MM.1S (cell line): ENCODE results near the gene GNAL.

Source experiments
- DNase-seq: peaks from one replicate; pipeline ENCODE4 v3.0.0-alpha.2; 2015
- H2AFZ ChIP-seq: fragments of 300-600 bp; sonication (generic); 2 replicates; pipeline ENCODE4 v1.6.0; 2016; ENCODE audit warnings: antibody characterized with exemption, low read length
- H3F3A ChIP-seq: fragments of 300-600 bp; sonication (generic); 2 replicates; pipeline ENCODE4 v1.6.1; 2016; ENCODE audit warnings: mild to moderate bottlenecking, antibody characterized with exemption, low read length, moderate library complexity, mixed read lengths; ENCODE audit not compliant: insufficient read depth
- H3K27ac ChIP-seq: fragments of 300-600 bp; sonication (generic); 2 replicates; pipeline ENCODE4 v1.5.1; 2016; ENCODE audit warnings: mild to moderate bottlenecking, low read length
- H3K27me3 ChIP-seq: fragments of 300-600 bp; sonication (generic); replicated peaks from 2 replicates; pipeline ENCODE4 v1.6.0; 2016; ENCODE audit warnings: low read length; ENCODE audit not compliant: insufficient read depth
- H3K36me3 ChIP-seq: fragments of 300-600 bp; sonication (generic); replicated peaks from 2 replicates; pipeline ENCODE4 v1.6.1; 2016; ENCODE audit warnings: mild to moderate bottlenecking, low read length, mixed read lengths; ENCODE audit not compliant: insufficient read depth
- H3K4me1 ChIP-seq: fragments of 300-600 bp; sonication (generic); 2 replicates; pipeline ENCODE4 v1.6.1; 2016; ENCODE audit warnings: low read length, mixed read lengths
- H3K4me2 ChIP-seq: fragments of 300-600 bp; sonication (generic); 2 replicates; pipeline ENCODE4 v1.6.0; 2016; ENCODE audit warnings: low read depth, low read length
- H3K4me3 ChIP-seq: fragments of 300-600 bp; sonication (generic); 2 replicates; pipeline ENCODE4 v1.5.1; 2016; ENCODE audit warnings: low read length, mixed read lengths
- H3K79me2 ChIP-seq: fragments of 300-600 bp; sonication (generic); 2 replicates; pipeline ENCODE4 v1.6.1; 2016; ENCODE audit warnings: mixed run types, low read length, mixed read lengths
- H3K9ac ChIP-seq: fragments of 300-600 bp; sonication (generic); 2 replicates; pipeline ENCODE4 v1.6.1; 2016; ENCODE audit warnings: low read length, mixed read lengths
- H3K9me2 ChIP-seq: fragments of 300-600 bp; sonication (generic); replicated peaks from 2 replicates; pipeline ENCODE4 v1.6.1; 2016; ENCODE audit warnings: mild to moderate bottlenecking, low read length, mixed read lengths; ENCODE audit not compliant: insufficient read depth
- H3K9me3 ChIP-seq: fragments of 300-600 bp; sonication (generic); replicated peaks from 2 replicates; pipeline ENCODE4 v1.6.1; 2016; ENCODE audit warnings: mild to moderate bottlenecking, low read length, mixed read lengths; ENCODE audit not compliant: insufficient read depth
- H4K20me1 ChIP-seq: fragments of 300-600 bp; sonication (generic); 2 replicates; pipeline ENCODE4 v1.6.1; 2016; ENCODE audit warnings: mild to moderate bottlenecking, low read length, moderate library complexity, mixed read lengths; ENCODE audit not compliant: insufficient read depth
- EZH2 ChIP-seq: fragments of 300-600 bp; sonication (generic); optimal IDR thresholded peaks from 2 replicates; pipeline ENCODE3; 2017; ENCODE audit warnings: low read depth, mild to moderate bottlenecking, antibody characterized with exemption, low read length, mixed read lengths
- EZH2phosphoT487 ChIP-seq: fragments of 300-600 bp; sonication (generic); IDR thresholded peaks from 2 replicates; pipeline ENCODE4 v1.6.1; 2018; ENCODE audit warnings: antibody characterized with exemption, low read length
- TF ChIP-seq, protein P1 (sequence below): fragments of 300-600 bp; sonication (generic); IDR thresholded peaks from 2 replicates; pipeline ENCODE4 v1.5.1; 2016; ENCODE audit warnings: antibody characterized with exemption, low read length, mixed read lengths

The GNAL gene

DNA sequence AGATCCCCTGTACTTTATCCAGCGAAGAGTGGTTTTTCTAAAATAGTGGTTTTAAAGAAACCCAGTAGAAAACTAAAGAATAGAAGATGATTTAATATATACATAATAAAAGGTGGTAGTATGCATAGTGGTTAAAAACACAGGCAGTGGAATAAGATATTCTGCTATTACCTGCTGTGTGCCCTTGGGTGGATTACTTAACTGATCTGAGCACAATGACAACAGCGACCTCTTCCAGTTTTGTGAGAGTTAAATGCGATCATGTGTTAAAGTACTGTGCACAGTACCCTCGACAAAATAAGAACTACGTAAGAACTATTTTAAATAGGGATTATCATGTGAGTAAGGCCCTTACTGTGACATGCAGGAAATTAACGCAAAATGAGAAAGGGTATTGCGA, 132.1 kb downstream of the GNAL start:
- Histone ChIP-seq H3K36me3 (no peaks in the 10 kb centered on the region), H2AFZ (no peak overlapping the region), H3F3A (no peaks in the 10 kb centered on the region), H3K27ac (no peak overlapping the region), H3K79me2 (no peaks in the 10 kb centered on the region), H3K9ac (no peak overlapping the region), H3K4me2 (no peak overlapping the region), H3K9me3 (no peaks in the 10 kb centered on the region), H3K4me3 (no peak overlapping the region), H4K20me1 (no peaks in the 10 kb centered on the region), H3K9me2 (no peaks in the 10 kb centered on the region), H3K27me3 (peaks cover 19% of the 10 kb centered on the region; the same call in 1 of the 2 replicates), H3K4me1 (peaks cover 3% of the 10 kb centered on the region; the same call in 1 of the 2 replicates)
- TF ChIP-seq EZH2phosphoT487 (no peak), EZH2 (no peak)
- TF ChIP-seq, protein P1, sequence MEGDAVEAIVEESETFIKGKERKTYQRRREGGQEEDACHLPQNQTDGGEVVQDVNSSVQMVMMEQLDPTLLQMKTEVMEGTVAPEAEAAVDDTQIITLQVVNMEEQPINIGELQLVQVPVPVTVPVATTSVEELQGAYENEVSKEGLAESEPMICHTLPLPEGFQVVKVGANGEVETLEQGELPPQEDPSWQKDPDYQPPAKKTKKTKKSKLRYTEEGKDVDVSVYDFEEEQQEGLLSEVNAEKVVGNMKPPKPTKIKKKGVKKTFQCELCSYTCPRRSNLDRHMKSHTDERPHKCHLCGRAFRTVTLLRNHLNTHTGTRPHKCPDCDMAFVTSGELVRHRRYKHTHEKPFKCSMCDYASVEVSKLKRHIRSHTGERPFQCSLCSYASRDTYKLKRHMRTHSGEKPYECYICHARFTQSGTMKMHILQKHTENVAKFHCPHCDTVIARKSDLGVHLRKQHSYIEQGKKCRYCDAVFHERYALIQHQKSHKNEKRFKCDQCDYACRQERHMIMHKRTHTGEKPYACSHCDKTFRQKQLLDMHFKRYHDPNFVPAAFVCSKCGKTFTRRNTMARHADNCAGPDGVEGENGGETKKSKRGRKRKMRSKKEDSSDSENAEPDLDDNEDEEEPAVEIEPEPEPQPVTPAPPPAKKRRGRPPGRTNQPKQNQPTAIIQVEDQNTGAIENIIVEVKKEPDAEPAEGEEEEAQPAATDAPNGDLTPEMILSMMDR: no peak
- no peak for DNase-seq

DNA sequence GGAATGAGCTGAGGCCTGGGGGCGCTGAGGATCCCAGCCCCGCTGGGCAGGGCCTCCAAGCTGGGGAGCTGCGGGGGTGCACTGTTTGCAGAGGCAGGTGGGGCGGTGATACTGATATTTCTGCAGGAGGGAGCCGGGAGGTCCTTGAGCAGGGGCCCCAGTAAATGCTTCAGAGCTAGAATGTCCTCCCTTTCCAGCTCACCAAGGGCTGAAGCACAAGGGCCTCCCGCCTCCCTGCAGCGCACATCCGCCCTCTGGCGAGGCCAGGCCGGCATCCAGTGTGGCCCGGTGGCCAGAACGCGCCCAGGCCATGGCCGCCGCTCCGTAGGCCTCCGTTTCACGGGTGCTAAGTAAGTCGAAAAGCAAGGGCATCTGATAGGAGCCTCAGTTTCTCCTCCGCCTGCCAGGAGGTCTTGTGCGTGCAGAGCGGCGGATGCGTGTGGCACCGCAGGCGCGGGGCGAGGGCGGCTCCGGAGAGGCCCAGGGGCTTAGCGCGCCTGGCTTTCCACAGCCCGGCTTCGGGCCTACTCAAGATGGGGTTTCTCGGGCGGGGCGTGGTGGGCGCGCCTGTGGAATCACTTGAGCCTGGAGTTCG, 132.7 kb downstream of the GNAL start:
- H3K4me2 ChIP-seq: no peak overlapping the region
- no peak for DNase-seq
- TF ChIP-seq EZH2 (no peak), EZH2phosphoT487 (no peak)
- TF ChIP-seq, protein P1: no peak
- H2AFZ ChIP-seq: no peak overlapping the region
- no peaks in the 10 kb centered on the region for H3K9me3 ChIP-seq
- H3K4me3 ChIP-seq: no peak overlapping the region
- peaks cover 19% of the 10 kb centered on the region; the same call in 1 of the 2 replicates for H3K27me3 ChIP-seq
- H3K9me2 ChIP-seq: no peaks in the 10 kb centered on the region
- peaks cover 3% of the 10 kb centered on the region; the same call in 1 of the 2 replicates for H3K4me1 ChIP-seq
- no peaks in the 10 kb centered on the region for H4K20me1 ChIP-seq
- H3K9ac ChIP-seq: no peak overlapping the region
- H3K27ac ChIP-seq: no peak overlapping the region
- no peaks in the 10 kb centered on the region for H3F3A ChIP-seq
- no peaks in the 10 kb centered on the region for H3K36me3 ChIP-seq
- H3K79me2 ChIP-seq: no peaks in the 10 kb centered on the region

DNA sequence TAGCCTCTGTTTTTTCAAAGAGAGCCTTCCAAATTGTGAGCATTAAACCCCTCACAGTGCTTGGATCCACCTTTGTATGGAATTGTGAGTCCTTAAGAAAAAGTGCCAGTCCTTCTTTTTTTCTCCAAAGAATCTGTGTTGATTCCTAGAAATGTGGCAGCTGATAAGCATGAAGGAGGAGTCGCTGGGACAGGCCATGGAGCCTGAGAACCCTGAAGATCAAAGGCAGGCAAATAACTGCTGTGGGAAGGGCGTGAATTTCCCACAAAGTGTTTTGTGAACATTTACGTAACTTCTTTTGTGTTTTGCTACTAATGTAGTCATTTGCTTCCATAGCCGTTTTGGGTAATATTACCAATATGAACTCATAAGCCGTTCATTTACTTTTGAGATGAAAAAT, 134.5 kb downstream of the GNAL start:
- H3K36me3 ChIP-seq: no peaks in the 10 kb centered on the region
- H4K20me1 ChIP-seq: no peaks in the 10 kb centered on the region
- H3K9ac ChIP-seq: no peak overlapping the region
- H3K4me2 ChIP-seq: no peak overlapping the region
- no peak for TF ChIP-seq EZH2phosphoT487
- no peak for TF ChIP-seq EZH2
- TF ChIP-seq, protein P1: no peak
- no peak overlapping the region for H3K27ac ChIP-seq
- no peak overlapping the region for H3K4me3 ChIP-seq
- no peaks in the 10 kb centered on the region for H3K9me3 ChIP-seq
- no peak for DNase-seq
- H3K79me2 ChIP-seq: no peaks in the 10 kb centered on the region
- no peak overlapping the region for H2AFZ ChIP-seq
- H3K27me3 ChIP-seq: peaks cover 11% of the 10 kb centered on the region; the same call in 1 of the 2 replicates
- no peaks in the 10 kb centered on the region for H3F3A ChIP-seq
- peaks cover 3% of the 10 kb centered on the region; the same call in 1 of the 2 replicates for H3K4me1 ChIP-seq
- no peaks in the 10 kb centered on the region for H3K9me2 ChIP-seq
